ENCODE data around the gene CDK11A.
"Not testable (repeated sequence)": the region's sequence is repeated elsewhere in the genome, so short reads cannot be mapped to it uniquely, and the experiment has no call there.

DNA sequence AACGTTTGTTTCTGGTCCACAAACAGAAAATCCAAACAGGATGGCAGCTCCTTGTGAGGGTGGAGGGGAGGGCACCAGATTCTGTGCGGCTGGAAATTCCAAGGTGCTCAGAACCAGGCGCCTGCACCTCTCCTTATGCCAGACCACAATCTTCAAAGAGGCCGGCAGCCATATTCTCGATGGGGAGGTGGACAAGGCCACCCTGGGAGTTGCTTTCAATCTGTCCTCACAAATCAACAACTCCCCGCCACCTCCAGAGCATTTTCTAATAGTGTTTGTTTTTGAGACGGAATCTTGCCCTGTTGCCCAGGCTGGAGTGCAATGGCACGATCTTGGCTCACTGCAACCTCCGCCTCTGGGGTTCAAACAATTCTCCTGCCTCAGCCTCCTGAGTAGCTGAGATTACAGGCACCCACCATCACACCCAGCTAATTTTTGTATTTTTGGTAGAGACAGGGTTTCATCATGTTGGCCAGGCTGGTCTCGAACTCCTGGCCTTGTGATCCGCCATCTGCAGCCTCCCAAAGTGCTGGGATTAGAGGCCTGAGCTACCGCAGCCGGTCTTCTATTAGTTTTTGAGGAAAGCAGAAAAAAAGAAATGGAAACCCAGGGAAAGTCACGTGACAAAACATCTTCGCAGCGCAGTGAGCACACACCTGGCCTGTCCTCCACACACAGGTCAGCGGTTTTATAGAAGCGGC lies 5.1 kb upstream of the CDK11A start:
- TF ChIP-seq, protein P1, sequence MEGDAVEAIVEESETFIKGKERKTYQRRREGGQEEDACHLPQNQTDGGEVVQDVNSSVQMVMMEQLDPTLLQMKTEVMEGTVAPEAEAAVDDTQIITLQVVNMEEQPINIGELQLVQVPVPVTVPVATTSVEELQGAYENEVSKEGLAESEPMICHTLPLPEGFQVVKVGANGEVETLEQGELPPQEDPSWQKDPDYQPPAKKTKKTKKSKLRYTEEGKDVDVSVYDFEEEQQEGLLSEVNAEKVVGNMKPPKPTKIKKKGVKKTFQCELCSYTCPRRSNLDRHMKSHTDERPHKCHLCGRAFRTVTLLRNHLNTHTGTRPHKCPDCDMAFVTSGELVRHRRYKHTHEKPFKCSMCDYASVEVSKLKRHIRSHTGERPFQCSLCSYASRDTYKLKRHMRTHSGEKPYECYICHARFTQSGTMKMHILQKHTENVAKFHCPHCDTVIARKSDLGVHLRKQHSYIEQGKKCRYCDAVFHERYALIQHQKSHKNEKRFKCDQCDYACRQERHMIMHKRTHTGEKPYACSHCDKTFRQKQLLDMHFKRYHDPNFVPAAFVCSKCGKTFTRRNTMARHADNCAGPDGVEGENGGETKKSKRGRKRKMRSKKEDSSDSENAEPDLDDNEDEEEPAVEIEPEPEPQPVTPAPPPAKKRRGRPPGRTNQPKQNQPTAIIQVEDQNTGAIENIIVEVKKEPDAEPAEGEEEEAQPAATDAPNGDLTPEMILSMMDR (IDR thresholded peaks at IDR 0.05): not testable (repeated sequence)
- not testable (repeated sequence) for TF ChIP-seq POLR2A (IDR thresholded peaks at IDR 0.05)

All from breast epithelium (tissue), 3 donors.